H9 (cell line): ENCODE data around the gene DAP3. TPM values are rescaled to one million over a fixed set of nuclear protein-coding genes. Genes with fewer than 3 reads are reported as not detected.

Source experiments
- DNase-seq: peaks from one replicate; pipeline ENCODE4 v3.0.0-alpha.2; 2017
- H2AFZ ChIP-seq: one replicate; pipeline ENCODE4 v1.6.1; 2013; ENCODE audit warnings: mild to moderate bottlenecking, low read length, control low read depth, moderate library complexity
- H2AK5ac ChIP-seq: 2 replicates; pipeline ENCODE4 v1.6.1; 2013; ENCODE audit warnings: low read length, control low read depth, mixed read lengths; ENCODE audit not compliant: insufficient read length
- H2BK120ac ChIP-seq: one replicate; pipeline ENCODE4 v1.6.1; 2013; ENCODE audit warnings: low read depth, mild to moderate bottlenecking, low read length, control low read depth, inconsistent platforms; ENCODE audit not compliant: poor library complexity, severe bottlenecking
- H2BK12ac ChIP-seq: 2 replicates; pipeline ENCODE4 v1.6.1; 2013; ENCODE audit warnings: low read length, control low read depth, mixed read lengths, low read depth; ENCODE audit not compliant: insufficient read length
- H2BK15ac ChIP-seq: 2 replicates; pipeline ENCODE4 v1.6.1; 2013; ENCODE audit warnings: low read depth, low read length, control low read depth
- H2BK20ac ChIP-seq: one replicate; pipeline ENCODE4 v1.6.1; 2013; ENCODE audit warnings: low read depth, mild to moderate bottlenecking, low read length, control low read depth, inconsistent platforms; ENCODE audit not compliant: poor library complexity, severe bottlenecking
- H2BK5ac ChIP-seq: 2 replicates; pipeline ENCODE4 v1.6.1; 2013; ENCODE audit warnings: low read length, control low read depth, mixed read lengths; ENCODE audit not compliant: insufficient read length
- H3K14ac ChIP-seq: 2 replicates; pipeline ENCODE4 v1.6.1; 2013; ENCODE audit warnings: low read length, control low read depth; ENCODE audit not compliant: insufficient read depth
- H3K18ac ChIP-seq: 2 replicates; pipeline ENCODE4 v1.6.1; 2013; ENCODE audit warnings: low read depth, mild to moderate bottlenecking, mixed read lengths, low read length, control low read depth; ENCODE audit not compliant: insufficient read length
- H3K23ac ChIP-seq: 2 replicates; pipeline ENCODE4 v1.6.1; 2013; ENCODE audit warnings: low read length, control low read depth, mixed read lengths, low read depth; ENCODE audit not compliant: insufficient read length
- H3K23me2 ChIP-seq: 2 replicates; pipeline ENCODE4 v1.6.1; 2013; ENCODE audit warnings: low read depth, mild to moderate bottlenecking, mixed read lengths, low read length, control low read depth; ENCODE audit not compliant: insufficient read length, poor library complexity, severe bottlenecking
- H3K27ac ChIP-seq: 2 replicates; pipeline ENCODE4 v1.5.1; 2013; ENCODE audit warnings: low read length, control low read depth, mixed read lengths, low read depth; ENCODE audit not compliant: insufficient read length
- H3K27me3 ChIP-seq: 2 replicates; pipeline ENCODE4 v1.6.1; 2013; ENCODE audit warnings: low read length, control low read depth, inconsistent platforms; ENCODE audit not compliant: insufficient read depth
- H3K4ac ChIP-seq: 2 replicates; pipeline ENCODE4 v1.6.1; 2013; ENCODE audit warnings: low read depth, mild to moderate bottlenecking, control low read depth, inconsistent platforms, low read length, moderate library complexity
- H3K4me1 ChIP-seq: 2 replicates; pipeline ENCODE4 v1.6.1; 2013; ENCODE audit warnings: low read length, control low read depth, inconsistent platforms; ENCODE audit not compliant: insufficient read depth
- H3K4me2 ChIP-seq: 2 replicates; pipeline ENCODE4 v1.6.1; 2013; ENCODE audit warnings: low read length, control low read depth, mixed read lengths; ENCODE audit not compliant: insufficient read length, insufficient read depth
- H3K56ac ChIP-seq: 2 replicates; pipeline ENCODE4 v1.6.1; 2013; ENCODE audit warnings: low read depth, mild to moderate bottlenecking, mixed read lengths, low read length, control low read depth; ENCODE audit not compliant: insufficient read length
- H3K79me1 ChIP-seq: 2 replicates; pipeline ENCODE4 v1.6.1; 2013; ENCODE audit warnings: low read depth, mild to moderate bottlenecking, moderate library complexity, low read length, control low read depth, inconsistent platforms; ENCODE audit not compliant: insufficient read depth, poor library complexity, severe bottlenecking
- H3K79me2 ChIP-seq: 2 replicates; pipeline ENCODE4 v1.6.1; 2013; ENCODE audit warnings: low read length, control low read depth, inconsistent platforms; ENCODE audit not compliant: insufficient read depth
- H3K9ac ChIP-seq: 2 replicates; pipeline ENCODE4 v1.6.1; 2013; ENCODE audit warnings: low read length, control low read depth, mixed read lengths; ENCODE audit not compliant: insufficient read length; ENCODE audit errors: extremely low read depth
- H3K9me3 ChIP-seq: one replicate; pipeline ENCODE4 v1.6.1; 2013; ENCODE audit warnings: low read depth, low read length, inconsistent platforms; ENCODE audit not compliant: control insufficient read depth
- H3T11ph ChIP-seq: one replicate; pipeline ENCODE4 v1.6.1; 2013; ENCODE audit warnings: mild to moderate bottlenecking, low read length, control low read depth, inconsistent platforms
- H4K20me1 ChIP-seq: one replicate; pipeline ENCODE4 v1.6.1; 2013; ENCODE audit not compliant: control insufficient read depth, insufficient read length, insufficient read depth
- H4K5ac ChIP-seq: 2 replicates; pipeline ENCODE4 v1.6.1; 2013; ENCODE audit warnings: low read depth, mild to moderate bottlenecking, mixed read lengths, low read length, control low read depth; ENCODE audit not compliant: insufficient read length
- H4K8ac ChIP-seq: replicated peaks from 2 replicates; pipeline ENCODE4 v1.6.1; 2013; ENCODE audit warnings: low read length, control low read depth, mixed read lengths, low read depth; ENCODE audit not compliant: insufficient read length
- H4K91ac ChIP-seq: 2 replicates; pipeline ENCODE4 v1.6.1; 2013; ENCODE audit warnings: low read depth, mild to moderate bottlenecking, moderate library complexity, mixed read lengths, low read length, control low read depth; ENCODE audit not compliant: insufficient read length
- H3K27ac Mint-ChIP-seq, 3 experiments: 2 replicates in 2 of 3; 3 replicates in 1 of 3; pipeline ENCODE4 v1.8.0; 2020 to 2021; ENCODE audit warnings: mixed read lengths in 3 of 3, mild to moderate bottlenecking in 1 of 3, moderate library complexity in 1 of 3
- H3K27me3 Mint-ChIP-seq: 2 replicates; pipeline ENCODE4 v1.8.0; 2021; ENCODE audit warnings: low read depth, mild to moderate bottlenecking, moderate library complexity, mixed read lengths
- H3K36me3 Mint-ChIP-seq, 3 experiments: 2 replicates in 2 of 3; 3 replicates in 1 of 3; pipeline ENCODE4 v1.8.0; 2020 to 2021; ENCODE audit warnings: low read depth in 3 of 3, mixed read lengths in 3 of 3; ENCODE audit not compliant: insufficient read depth in 1 of 3
- H3K4me1 Mint-ChIP-seq, 2 experiments: 2 replicates each; pipeline ENCODE4 v1.8.0; 2020; ENCODE audit warnings: mixed read lengths in 2 of 2
- H3K4me3 Mint-ChIP-seq, 2 experiments: 2 replicates in 1 of 2; 3 replicates in 1 of 2; pipeline ENCODE4 v1.8.0; 2020 to 2021; ENCODE audit warnings: mild to moderate bottlenecking in 2 of 2, mixed read lengths in 2 of 2, moderate library complexity in 1 of 2
- H3K9me3 Mint-ChIP-seq, 2 experiments: 2 replicates in 1 of 2; 3 replicates in 1 of 2; pipeline ENCODE4 v1.8.0; 2020; ENCODE audit warnings: mild to moderate bottlenecking in 2 of 2, mixed read lengths in 2 of 2, moderate library complexity in 1 of 2
- CTCF ChIP-seq: fragments of 200-600 bp; sonication (generic); conservative IDR thresholded peaks from 3 replicates; pipeline ENCODE4 v1.8.0; 2021; ENCODE audit warnings: antibody characterized with exemption, mild to moderate bottlenecking
- WGBS: extraction: QIAGEN DNeasy Blood & Tissue Kit; methylation state at CpG from one replicate; pipeline ENCODE4 v1.1.7; 2013; ENCODE audit warnings: missing lambda C conversion rate, low lambda C conversion rate, mixed read lengths; ENCODE audit not compliant: insufficient read length; ENCODE audit errors: extremely low coverage; 5-methylcytosine and 5-hydroxymethylcytosine counted together
- total RNA-seq: library from RNA; stranded (reverse); gene quantifications from 2 replicates; pipeline ENCODE4 v1.2.1, GENCODE V29; 2021

Gene DAP3
- total RNA-seq, 1 experiment from 2014 or later: 114 TPM

- Histone ChIP-seq H2BK120ac (no peak overlapping the region), H2BK12ac (no peak overlapping the region), H3K27me3 (no peaks in the 10 kb centered on the region), H2AFZ (no peak overlapping the region), H3K9me3 (no peaks in the 10 kb centered on the region), H4K8ac (no peak overlapping the region), H4K91ac (no peak overlapping the region), H3K9ac (no peak overlapping the region), H3K56ac (no peak overlapping the region), H3K4me2 (no peak overlapping the region), H2AK5ac (no peak overlapping the region), H3K79me1 (no peaks in the 10 kb centered on the region), H3K79me2 (no peaks in the 10 kb centered on the region), H3K18ac (no peak overlapping the region), H3K4ac (no peak overlapping the region), H2BK20ac (no peak overlapping the region), H2BK15ac (no peak overlapping the region), H3K14ac (no peak overlapping the region), H4K5ac (no peak overlapping the region), H3K23ac (no peak overlapping the region), H3K4me1 (no peaks in the 10 kb centered on the region), H3K27ac (no peak overlapping the region), H3T11ph (no peak overlapping the region), H3K23me2 (no peaks in the 10 kb centered on the region), H2BK5ac (no peak overlapping the region), H4K20me1 (no peaks in the 10 kb centered on the region)
- no peaks in the 10 kb centered on the region for H3K4me1 Mint-ChIP-seq
- H3K27ac Mint-ChIP-seq: no peak overlapping the region
- no CpG with 5 or more reads among the region's 4 CpGs for WGBS
- no peak overlapping the region for H3K4me3 Mint-ChIP-seq
- TF ChIP-seq CTCF: no peak
- no peaks in the 10 kb centered on the region for H3K9me3 Mint-ChIP-seq
- peaks cover 41 to 88% (median 88%) of the 10 kb centered on the region in 3 experiments; a peak in 6 of 7 replicates for H3K36me3 Mint-ChIP-seq
- H3K27me3 Mint-ChIP-seq: no peaks in the 10 kb centered on the region
- no peak for DNase-seq
Observed at GRCh38 chr1:155671750-155672149, 17.1 kb upstream of the DAP3 start.
